Stimulated activated CD8-positive, alpha-beta memory T cell treated with anti-CD3 and anti-CD28 coated beads, Interleukin-4, amount 100 ng/mL, for 4 hours (primary cell): ENCODE measurements around the gene RHOU.
"Not testable (repeated sequence)": the region's sequence is repeated elsewhere in the genome, so short reads cannot be mapped to it uniquely, and the experiment has no call there.

ENCODE experiments used
- DNase-seq, 2 donors: peaks; one replicate each; pipeline ENCODE4 v3.0.0-alpha.2; 2020; ENCODE audit warnings: low read depth in 2 of 2, low spot score in 1 of 2

The RHOU gene

DNA sequence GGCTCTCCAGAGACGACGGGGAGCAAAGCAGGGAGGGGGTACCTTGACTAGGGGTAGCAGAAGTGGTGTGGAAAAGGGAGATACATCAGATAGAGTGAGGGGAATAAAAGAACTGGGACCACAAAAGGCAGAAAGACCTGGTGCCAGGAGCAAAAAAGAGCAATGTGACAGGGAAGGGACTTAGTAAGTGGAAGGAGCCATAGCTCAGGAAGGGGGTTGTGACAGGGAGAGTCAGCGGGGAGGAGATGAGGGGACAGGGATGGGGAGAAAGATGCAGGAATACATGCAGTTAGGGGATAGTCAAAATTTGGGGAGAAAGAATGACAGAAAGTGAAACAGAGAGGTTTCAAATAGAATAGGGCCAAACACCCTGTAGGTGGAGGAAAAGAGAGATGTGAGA is 20.5 kb downstream of the RHOU start:
- no peak for DNase-seq

DNA sequence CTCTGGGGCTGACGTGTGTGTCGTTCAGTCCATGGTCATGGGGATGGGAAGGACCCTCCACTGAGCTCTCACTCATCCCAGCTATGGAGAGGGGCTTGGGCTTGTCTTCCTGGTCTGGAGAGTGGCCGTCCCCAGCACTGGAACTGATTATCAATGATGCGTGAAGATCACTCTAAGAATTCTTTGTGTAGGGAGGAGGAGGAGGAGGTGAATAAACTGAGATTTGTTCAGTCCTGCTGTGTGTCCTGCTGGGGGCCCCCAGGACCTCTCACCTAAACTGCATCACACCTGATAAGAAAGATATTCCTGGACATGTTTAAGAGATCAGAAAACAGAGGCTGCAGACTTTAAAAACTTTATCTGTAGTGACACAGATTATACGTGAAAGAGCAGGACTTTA is 21.2 kb downstream of the RHOU start:
- no peak for DNase-seq

DNA sequence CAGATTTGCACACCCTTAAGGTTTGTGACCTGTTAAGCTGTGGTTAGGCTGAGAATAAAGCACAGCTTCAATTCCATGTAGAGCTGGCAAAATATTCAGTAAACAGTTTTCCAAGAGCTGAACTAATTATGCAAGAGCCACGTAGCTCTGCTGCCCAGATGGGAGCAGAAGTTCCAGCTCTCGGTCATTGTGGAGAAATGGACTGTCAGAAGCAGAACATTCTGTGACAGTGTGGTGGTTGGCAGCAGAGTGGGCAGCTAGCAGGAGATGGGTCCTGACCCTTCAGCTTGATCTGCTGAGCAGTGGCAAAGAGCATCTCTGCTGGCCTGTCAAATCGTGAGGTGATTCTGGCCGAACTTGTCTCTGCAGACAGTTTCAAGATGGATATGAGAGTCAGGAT is 23.2 kb downstream of the RHOU start:
- no peak for DNase-seq

DNA sequence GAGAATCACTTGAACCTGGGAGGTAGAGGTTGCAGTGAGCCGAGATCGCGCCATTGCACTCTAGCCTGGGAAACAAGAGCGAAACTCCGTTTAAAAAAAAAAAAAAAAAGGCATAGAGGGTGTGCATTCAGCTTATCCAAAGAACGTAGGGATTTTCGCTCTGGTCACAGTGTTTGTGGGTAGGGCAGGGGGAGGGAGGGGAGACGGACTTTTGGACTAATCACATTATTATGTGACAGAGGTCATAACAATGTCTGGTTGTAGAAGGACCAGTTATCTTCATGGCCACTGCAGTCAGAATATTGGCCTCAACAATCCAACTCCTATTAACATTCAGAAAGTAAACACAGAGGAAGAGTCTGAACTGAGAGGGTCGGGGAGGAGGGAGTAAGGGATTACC is 25.7 kb downstream of the RHOU start:
- no peak for DNase-seq

DNA sequence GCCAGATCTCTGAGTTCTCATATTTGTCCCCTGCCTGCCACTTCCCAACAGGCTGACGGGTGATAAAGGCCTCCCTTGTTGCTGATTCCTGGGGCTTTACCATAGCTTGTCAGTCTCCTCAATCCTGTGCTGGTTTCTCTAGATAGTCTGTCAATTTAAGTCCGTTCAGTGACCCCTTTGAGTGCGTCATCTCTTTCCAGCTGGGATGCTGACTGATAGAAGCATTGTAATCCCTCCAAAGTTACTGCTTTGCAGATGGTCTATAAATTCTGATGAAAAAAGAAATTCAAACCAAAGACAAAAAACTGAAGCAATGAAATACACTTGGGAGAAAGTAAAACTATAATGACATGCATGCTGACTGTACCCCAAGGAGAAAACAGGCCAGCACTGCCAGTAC is 28.3 kb downstream of the RHOU start:
- no peak for DNase-seq

DNA sequence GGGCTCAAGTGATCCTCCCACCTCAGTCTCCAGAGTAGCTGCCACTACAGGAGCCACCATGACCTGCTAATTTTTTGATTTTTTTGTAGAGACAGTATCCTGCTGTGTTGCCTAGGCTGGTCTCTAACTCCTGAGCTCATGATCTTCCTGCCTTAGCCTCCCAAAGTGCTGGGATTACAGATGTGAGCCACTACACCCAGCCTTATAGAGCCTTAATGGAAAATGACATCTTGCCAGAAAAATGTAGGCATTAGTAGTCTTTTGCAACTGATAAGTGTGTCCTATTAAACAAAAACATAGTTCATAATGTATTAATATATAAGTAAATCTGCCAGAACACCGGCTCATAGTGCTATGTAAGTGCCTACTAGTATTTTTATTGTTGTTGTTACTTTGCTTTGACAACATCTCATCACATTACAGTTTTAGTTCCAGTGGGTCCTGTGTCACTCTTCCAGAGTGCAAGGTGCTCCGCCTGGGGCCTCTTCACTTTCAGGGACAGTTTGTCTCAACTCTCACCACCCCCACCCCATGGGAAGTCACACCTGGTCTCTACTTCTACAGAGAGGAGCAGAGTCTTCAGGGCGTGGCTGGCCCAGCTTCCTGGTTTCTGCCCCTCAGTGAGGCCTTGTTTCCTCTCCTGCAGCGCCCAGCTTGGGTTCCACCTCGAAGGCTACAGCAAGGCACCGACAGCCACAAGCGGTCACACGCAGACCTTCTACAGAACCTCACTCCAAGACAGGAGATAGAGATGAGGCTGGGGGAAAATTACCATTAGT is 30.1 kb downstream of the RHOU start:
- no peak for DNase-seq

DNA sequence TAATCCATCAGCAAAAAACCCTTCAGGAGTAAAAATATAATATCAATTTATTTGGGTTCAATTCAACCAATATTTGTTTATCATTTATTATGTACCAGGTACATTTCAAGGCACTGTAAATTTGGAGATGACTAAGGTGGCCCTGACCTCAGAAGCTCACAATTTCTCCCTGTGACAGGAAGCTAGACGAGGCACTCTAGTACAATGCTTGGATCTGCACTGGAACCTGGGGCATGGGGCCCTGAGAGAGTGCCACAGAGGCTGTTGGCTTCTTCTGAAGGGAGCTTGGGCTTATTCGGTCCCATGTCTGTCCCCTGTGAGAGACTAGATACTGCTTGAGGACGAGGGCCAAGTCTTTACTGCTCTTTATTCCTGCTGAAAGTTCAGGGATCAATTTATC is 31.5 kb downstream of the RHOU start:
- DNase-seq: no peak

DNA sequence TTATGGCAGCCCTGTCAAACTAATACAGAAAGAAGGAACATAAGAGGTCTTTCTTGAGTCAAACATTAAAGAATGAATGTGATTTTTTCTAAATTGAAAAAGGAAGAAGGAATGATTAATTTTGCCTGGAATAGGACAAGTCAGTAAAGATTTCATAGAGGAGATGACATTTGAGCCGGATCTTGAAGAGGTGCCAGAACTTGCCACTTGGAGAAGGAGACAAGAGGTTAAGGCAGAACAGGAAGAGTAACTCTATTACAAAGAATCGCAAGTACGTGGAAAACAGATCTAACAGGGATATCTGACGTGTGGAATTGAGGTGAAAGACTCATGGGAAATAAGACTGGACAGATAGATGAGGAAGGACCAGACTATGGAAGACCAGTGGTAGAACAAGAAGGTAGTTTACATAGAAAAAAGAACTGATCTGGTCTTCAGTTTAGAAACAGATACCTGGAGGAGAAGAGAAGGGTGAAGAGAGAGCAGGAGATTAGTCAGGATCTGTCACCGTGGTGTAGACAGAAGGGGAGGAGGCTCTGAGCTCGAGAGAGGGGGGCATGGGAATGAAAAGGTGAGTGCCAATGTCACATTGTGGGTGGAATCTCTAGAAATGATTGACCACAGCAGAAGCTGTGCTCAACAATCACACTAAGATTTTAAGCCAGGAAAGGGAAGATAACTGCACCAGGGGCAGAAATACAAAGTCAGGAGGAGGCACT is 32.5 kb downstream of the RHOU start:
- DNase-seq: no peak

DNA sequence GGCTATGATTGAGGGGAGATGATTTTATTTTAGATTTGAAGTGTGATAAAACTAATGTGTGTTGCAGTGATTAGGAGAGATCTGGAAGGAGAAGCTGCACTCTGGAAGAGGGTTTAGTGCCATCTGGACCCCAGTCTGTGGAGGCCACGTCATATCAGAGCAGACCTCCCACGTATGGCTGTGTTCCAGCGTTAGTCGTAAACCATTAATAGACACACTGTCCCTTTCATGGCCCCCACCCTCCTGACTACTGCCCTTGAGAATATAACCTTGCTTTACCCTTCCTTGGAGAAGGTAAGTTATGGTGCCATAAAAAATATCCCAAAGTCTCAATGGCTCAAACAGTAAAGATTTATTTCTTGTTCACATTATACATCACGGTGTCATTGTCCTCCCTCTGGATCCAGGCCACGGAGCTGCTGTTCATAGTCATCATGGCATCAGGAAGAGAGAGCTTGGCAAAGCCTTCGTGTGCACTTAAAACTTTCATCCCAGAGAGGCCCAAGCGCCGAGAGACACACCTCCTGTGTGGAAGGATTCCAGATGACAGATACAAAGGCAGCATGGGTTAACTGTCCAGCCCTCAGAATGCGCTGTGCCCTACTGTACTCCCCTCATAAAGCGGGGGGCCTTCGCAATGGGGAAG is 33.2 kb downstream of the RHOU start:
- DNase-seq: no peak

DNA sequence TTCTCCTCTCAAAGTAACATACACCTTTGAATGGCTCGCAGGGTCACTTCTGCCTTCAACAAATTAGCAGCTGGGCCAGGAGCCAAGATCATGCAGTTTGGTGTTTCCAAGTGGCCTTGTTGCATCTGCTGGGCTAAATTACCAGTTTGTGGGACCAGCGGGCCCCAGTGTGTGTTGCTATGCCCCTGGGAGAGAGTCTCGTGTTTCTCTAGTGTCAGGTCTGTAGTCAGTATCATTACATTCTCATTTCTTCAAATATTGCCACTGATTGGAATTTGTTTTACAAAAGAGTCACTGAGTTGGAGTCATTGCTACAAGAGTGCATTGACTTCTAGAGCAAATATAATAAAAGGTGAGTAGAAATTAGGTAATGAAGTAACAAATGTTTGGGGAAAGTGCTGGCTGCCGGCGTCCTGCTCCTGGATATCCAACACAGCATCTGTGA is 35.5 kb downstream of the RHOU start:
- DNase-seq: no peak

DNA sequence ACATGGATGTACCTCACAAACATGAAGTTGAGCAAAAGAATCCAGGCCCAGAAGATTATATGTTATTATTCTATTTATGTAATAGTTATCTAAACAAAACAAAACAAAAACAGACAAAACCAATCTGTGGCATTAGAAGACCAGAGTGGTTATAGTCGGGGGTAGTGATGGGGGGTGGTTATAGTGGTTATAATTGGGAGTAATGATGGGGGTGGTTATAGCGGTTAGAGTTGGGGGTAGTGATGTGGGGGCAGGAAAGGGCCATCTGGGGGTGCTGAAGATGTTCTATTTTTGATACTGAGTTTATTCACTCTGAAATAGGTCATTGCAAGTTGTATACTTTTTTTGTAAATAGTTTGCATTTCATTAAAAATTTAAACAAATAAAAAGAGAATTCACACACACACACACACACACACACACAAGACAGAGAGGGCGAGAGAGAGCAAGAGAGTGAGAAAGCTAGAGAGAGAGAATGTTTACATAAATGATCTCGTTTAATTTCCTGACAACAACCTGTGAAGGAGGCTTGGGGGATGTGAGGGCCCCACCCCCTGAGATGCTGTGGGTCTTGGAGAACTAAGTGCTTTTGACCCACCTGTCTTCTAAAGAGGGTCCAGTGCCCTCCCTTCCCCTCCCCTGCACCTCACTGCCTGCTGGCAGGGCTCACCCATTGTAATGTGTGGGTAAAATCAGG is 37.4 kb downstream of the RHOU start:
- DNase-seq: no peak

DNA sequence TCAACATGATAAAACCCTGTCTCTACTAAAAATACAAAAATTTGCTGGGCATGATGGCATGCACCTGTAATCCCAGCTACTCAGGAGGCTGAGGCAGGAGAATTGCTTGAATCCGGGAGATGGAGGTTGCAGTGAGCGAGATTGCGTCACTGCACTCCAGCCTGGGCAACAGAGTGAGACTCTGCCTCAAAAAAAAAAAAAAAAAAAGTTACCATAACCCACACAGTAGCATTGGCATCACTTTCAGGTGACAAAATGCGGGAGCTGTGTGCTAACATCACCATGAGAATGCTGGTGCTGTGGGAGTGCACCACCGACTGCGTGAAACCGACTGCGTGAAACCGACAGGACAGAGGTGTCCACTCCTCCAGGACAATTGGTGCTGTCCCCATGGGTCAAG is 40.7 kb downstream of the RHOU start:
- DNase-seq: not testable (repeated sequence)

DNA sequence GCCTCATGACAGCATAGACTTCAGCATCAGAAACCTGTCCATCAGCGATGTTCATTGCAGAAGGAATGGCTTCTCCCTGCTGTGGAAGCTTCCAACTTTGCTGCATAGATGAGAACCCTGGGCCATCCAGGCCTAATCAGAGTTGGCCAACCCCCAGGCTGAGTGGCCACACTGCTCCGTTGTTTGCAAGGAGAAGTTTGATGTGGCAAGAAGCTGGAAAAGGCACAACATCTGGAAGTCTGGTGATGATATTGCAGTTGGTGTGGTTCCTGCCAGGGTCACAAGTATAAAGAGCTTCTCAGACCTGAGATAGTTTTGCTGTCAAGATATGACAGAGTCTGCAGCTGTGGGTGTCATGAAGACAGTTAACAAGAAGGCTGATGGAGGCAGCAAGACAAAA is 41.2 kb downstream of the RHOU start:
- DNase-seq: no peak

DNA sequence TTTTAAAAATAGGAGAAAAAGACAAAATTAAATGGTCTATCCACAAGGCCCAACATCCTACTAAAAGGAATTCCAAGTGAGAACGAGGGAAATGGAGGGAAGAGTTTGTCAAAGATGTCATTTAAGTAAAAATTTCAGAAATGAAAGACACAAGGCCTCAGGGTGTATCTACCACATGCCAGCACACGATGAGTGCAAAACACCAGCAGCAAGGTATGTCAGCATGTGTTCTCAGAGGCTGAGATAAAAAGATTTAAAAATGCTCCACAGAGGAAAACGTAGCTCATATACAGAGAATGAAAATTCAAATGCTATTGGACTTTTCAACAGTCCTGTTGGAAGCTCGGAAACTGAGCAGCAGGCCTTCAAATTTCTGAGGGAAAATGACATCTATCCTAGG is 42.0 kb downstream of the RHOU start:
- no peak for DNase-seq

DNA sequence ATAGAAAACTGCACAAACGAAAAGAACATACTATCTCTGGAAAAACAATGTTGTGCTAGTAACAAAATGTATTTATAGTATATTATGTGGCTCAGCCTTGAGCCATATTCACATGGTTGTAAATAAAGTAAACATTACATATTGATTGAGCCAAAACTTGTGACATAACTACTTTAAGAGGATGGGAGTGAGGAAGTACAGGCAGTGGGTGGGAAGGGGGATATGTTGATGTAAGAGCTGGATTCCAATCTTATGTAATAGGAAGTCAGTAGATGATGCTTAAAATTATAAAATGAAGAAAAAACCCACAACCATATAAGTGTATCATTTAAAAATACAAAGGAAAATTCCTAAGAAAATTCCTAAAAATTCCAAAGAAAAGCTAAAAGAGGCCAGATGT is 42.7 kb downstream of the RHOU start:
- DNase-seq: no peak

DNA sequence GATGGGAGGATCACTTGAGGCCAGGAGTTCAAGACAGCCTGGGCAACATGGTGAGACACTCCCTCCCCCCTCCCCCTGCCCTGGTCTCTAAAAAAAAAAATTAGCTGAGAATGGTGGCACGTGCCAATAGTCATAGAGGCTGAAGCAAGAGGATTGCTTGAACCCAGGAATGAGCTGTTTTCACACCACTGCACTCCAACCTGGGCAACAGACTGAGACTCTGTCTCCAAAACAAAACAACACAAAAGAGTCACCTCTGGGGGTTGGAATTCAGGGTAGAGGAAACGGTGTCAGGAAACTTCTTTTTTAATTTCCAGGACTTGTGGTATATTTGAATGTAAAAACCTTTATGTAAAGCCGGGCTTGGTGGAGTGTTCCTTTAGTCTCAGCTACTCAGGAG is 43.2 kb downstream of the RHOU start:
- no peak for DNase-seq

DNA sequence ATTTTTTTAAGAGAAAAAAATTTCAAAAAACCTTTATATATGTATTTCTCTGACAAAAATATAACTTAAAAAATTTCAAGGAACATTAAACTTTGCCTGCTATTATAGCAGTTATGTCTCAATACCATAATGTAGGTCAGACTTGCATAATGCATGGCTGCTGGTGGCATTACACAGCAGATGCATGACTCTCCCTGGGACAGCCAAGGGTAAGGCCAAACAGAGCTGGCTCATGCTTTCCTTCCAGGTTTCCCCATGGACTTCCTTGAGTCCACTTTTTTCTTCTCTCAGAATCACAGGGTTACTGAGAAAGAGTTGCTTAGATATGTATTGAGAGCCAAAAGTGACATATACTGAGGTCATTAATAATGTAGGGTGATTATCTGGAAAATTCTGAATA is 43.7 kb downstream of the RHOU start:
- DNase-seq: no peak

DNA sequence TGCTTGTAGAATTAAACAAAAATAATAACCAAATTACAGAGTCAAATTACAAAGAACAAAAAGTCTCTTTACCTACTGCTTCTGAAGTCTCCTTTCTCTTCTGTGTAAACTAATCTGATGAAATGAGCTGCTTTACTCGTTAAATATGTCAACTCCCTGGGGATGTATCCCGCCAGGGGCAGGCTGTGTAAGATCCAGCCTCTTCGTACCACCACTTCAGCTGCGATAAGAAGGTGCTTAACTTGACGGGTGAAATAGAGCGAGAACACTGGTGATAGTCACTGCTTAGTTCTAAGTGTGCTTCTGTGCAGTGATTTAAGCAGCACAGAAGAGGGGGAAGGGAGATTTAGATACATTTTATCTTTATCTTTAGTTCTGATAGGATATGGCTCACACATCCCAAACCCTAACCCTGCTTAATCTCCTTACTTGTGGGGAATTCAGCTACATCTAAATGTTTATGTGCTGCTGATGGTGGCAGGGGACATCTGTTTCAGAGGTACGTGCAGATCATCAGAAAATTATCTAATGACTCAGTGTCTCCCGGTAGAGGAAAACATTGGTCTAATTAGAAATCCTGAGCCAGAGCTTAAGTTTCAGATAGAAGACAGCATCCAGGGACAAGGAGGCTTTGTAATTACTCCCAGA is 46.0 kb downstream of the RHOU start:
- DNase-seq: no peak

DNA sequence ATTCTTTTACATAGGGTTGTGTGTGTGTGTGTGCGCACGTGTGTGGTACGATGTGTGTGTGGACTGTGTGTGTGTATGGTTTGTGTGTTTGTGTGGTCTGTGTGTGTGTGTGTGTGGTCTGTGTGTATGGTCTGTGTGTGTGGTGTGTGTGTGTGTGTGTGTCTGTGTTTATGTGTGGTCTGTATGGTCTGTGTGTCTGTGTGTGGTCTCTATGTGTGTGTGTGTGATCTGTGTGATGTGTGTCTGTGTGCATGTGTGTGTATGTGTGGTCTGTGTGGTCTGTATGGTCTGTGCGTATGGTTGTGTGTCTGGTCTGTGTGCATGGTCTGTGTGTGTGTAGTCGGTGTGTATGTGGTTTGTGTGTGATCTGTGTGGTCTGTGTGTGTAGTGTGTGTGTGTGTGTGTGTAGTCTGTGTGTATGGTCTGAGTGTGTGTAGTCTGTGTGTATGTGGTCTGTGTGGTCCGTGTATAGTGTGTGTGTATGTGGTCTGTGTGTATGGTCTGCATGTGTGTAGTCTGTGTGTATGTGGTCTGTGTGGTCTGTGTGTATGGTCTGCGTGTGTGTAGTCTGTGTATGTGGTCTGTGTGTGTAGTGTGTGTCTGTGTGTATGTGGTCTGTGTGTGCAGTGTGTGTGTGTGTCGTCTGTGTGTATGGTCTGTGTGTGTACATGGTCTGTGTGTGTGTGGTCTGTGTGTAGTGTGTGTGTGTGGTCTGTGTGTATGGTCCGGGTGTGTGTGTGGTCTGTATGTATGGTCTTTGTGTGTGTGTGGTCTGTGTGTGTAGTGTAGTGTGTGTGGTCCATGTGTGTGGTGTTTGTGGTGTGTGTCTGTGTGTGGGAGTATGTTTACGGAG is 46.8 kb downstream of the RHOU start:
- no peak for DNase-seq

DNA sequence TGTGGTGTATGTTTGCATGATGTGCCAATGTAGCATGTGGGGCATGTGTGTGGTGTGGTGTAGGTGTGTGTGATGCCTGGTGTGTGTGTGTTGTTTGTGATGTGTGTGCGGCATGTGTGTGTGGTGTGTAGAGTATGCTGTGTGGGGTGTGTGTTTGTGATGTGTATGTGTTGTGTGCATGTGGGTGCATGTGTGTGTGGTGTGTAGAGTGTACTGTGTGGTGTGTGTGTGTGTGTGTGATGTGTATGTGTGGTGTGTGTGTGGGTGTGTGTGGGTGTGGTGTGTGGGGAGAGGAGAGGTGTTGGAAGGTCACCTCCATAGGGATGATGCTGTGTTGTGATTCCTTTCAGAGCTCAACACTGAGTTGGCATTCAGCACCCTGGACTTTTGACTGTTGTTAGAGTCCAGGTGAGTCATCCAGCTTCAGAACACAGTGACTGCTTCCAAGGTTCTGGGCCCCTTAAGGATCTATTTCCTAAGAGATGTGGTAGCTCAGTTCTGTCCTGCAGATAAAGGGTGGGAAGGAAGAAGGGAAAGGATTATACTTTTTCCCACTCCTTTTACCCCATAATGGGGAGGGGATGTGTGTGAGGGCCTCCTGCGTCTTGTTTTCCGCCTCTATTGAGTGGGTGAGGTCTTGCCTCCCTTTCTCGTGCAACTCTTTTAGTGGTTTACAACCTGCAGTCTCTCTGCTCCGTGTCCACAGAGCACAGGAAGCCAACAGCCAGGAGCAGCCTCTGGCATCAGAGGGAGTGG is 47.6 kb downstream of the RHOU start:
- no peak for DNase-seq
